Vagina (tissue), 2 donors: ENCODE data around the gene CUBN.

Source experiments
- CTCF ChIP-seq, 3 experiments: fragments of 450-650 bp in 2 of 3; fragments of 200-600 bp in 1 of 3; sonication (generic) in 1 of 3; IDR thresholded peaks; one replicate each; pipeline ENCODE4 v1.5.1; 2017 to 2019; ENCODE audit warnings: antibody characterized with exemption in 3 of 3, mild to moderate bottlenecking in 2 of 3, moderate library complexity in 2 of 3
- POLR2AphosphoS5 ChIP-seq, 2 donors: sonication (generic); formaldehyde crosslinking; IDR thresholded peaks; one replicate each; pipeline ENCODE4 v1.9.0; 2017; ENCODE audit warnings: antibody characterized with exemption in 2 of 2, mild to moderate bottlenecking in 2 of 2, low read depth in 1 of 2; ENCODE audit not compliant: insufficient read depth in 1 of 2

GRCh38 chr10:17068953-17069352 lies 60.7 kb downstream of the CUBN start:
- TF ChIP-seq POLR2AphosphoS5 (IDR thresholded peaks at IDR 0.05; ENCODE audit: insufficient read depth in 1 of 2, low read depth in 1 of 2) (no peak), CTCF (IDR thresholded peaks at IDR 0.05) (no peak)
